Measurements from ENCODE around the gene C12orf54.
"Not testable (repeated sequence)": the region's sequence is repeated elsewhere in the genome, so short reads cannot be mapped to it uniquely, and the experiment has no call there.

C12orf54 gene

DNA sequence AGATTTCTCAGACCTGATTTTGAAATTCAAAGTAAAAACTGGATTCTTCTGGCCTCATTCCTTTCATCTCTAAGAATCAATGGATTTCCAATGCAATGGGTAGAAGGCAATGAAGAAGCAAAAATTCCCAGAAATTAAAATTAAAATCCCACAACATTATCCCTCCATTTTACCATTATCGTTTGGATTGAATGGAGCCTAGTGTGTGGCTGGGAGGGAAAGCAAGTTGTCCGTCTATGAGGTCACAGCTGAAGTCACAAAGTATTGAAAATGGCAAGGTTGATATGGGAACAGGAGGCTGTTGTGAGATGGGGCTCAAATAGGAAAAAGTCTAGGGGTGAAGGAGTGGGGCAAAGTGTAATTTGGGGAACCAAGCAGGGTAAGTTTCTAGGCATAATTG, at the start of gene C12orf54:
C12orf54 (plus strand) TSS at position 301 of the 400 bp plus-strand sequence. CDS start 799 bp downstream, outside the sequence.
- DNase-seq (ENCODE audit: low read depth in 2 of 2): no peak

- not testable (repeated sequence) for DNase-seq (ENCODE audit: low read depth in 2 of 2)
These were observed 48.3 kb upstream of the C12orf54 start for GRCh38 chr12:48434016-48434415.

GRCh38 chr12:48441069-48441468, 41.2 kb upstream of the C12orf54 start:
- DNase-seq (ENCODE audit: low read depth in 2 of 2): no peak

DNA sequence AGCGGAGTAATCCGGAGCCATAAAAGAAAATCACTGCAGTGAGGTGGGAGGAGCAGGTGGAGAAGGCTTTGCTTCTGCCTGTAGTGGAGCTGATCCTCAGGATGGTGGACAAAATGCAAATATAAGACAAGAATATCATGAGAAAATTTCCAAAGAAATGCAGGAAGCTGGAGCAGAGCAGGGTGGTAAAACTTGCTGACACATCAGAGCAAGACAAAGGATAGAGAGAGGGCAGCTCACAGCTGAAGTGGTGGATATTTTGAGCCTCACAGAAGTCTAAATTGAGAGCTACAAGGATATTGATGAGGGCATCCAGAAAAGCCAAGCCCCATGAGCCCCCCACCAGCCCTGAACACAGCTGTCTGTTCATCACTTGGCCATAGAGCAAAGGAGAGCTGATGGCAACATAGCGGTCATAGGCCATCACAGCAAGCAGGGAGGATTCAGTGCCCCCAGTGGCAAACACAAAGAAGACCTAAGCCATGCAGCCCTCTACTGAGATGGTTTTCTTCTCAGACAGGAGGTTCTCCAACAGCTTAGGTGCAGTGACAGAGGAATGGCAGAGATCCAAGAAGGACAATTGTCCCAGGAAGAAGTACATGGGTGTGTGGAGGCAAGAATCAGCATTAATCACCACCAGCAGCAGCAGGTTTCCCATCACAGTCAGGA, 40.0 kb upstream of the C12orf54 start:
- DNase-seq (ENCODE audit: low read depth in 2 of 2): no peak

GRCh38 chr12:48445538-48445937, 36.8 kb upstream of the C12orf54 start:
- DNase-seq (ENCODE audit: low read depth in 2 of 2): no peak

GRCh38 chr12:48446161-48446776, 36.0 kb upstream of the C12orf54 start:
- no peak for DNase-seq (ENCODE audit: low read depth in 2 of 2)

- no peak for DNase-seq (ENCODE audit: low read depth in 2 of 2)
These were observed 34.5 kb upstream of the C12orf54 start for GRCh38 chr12:48447755-48448154.

DNA sequence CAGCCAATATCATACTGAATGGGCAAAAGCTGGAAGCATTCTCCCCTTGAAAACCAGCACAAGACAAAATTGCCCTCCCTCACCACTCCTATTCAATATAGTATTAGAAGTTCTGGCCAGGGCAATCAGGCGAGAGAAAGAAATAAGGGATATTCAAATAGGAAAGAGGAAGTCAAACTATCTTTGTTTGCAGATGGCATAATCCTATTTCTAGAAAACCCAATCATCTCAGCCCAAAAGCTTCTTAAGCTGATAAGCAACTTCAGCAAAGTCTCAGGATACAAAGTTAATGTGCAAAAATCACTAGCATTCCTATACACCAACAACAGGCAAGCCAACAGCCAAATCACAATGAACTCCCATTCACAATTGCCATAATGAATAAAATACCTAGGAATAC, 30.9 kb upstream of the C12orf54 start:
- no peak for DNase-seq (ENCODE audit: low read depth in 2 of 2)

DNA sequence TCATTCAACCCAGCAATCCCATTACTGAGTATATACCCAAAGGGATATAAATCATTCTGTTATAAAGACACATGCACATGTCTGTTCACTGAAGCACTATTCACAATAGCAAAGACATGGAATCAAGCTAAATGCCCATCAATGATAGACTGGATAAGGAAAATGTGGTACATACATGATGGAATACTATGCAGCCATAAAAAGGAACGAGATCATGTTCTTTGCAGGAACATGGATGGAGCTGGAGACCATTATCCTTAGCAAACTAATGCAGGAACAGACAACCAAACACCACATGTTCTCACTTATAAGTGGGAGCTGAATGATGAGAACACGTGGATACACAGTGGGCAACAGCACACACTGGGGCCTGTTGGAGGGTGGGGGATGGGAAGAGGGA, 29.3 kb upstream of the C12orf54 start:
- not testable (repeated sequence) for DNase-seq (ENCODE audit: low read depth in 2 of 2)

GRCh38 chr12:48454667-48455066, 27.6 kb upstream of the C12orf54 start:
- DNase-seq (ENCODE audit: low read depth in 2 of 2): no peak

DNA sequence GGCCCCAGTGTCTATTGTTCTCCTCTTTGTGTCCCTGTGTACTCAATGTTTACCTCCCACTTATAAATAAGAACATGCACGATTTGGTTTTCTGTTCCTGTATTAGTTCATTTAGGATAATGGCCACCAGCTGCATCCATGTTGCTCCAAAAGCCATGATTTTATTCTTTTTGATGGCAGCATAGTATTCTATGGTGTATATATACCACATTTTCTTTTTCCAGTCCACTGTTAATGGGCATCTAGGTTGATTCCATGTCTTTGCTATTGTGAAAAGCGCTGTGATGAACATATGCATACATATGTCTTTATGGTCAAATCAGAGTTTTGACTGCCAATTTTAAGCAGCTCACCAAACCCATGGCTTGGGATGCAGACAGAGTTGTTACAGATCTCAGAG, 27.2 kb upstream of the C12orf54 start:
- no peak for DNase-seq (ENCODE audit: low read depth in 2 of 2)

- no peak for DNase-seq (ENCODE audit: low read depth in 2 of 2)
These were observed 23.0 kb upstream of the C12orf54 start for GRCh38 chr12:48459259-48459658.

- DNase-seq (ENCODE audit: low read depth in 2 of 2): not testable (repeated sequence)
These were observed 13.3 kb upstream of the C12orf54 start for GRCh38 chr12:48469027-48469426.

- no peak for DNase-seq (ENCODE audit: low read depth in 2 of 2)
These were observed 10.0 kb upstream of the C12orf54 start, which contains the start of gene ANP32D for GRCh38 chr12:48472259-48472658. TSS of gene ANP32D (plus strand) at chr12:48472559. CDS start at chr12:48472665, 106 bp downstream.

- DNase-seq (ENCODE audit: low read depth in 2 of 2): no peak
These were observed 9.2 kb upstream of the C12orf54 start for GRCh38 chr12:48473061-48473460.

DNA sequence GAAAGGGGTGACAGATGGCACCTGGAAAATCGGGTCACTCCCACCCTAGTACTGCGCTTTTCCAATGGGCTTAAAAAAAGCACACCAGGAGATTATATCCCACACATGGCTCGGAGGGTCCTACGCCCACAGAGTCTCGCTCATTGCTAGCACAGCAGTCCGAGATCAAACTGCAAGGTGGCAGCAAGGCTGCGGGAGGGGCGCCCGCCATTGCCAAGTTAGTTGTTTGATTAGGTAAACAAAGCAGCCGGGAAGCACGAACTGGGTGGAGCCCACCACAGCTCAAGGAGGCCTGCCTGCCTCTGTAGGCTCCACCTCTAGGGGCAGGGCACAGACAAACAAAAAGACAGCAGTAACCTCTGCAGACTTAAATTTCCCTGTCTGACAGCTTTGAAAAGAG, 7.8 kb upstream of the C12orf54 start:
- not testable (repeated sequence) for DNase-seq (ENCODE audit: low read depth in 2 of 2)

DNA sequence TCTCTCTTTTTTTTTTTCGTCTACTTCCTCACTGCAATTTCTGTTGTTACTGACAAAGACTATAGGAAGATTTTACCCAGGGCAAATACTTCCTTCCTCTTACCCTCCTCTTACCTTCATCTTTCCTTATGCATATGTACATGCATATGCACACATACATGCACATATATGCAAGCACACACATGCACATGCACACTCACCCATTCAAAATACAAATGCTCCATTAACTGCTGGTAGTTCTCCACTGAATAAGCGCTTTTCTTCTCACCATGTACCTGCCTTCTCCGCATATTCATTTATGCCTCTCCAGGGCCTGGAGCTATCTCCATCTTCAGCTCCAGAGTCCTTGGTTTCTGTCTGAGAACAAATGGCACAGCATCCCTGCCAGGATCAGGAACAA, 632 bp downstream of the C12orf54 start:
- DNase-seq (ENCODE audit: low read depth in 2 of 2): no peak

GRCh38 chr12:48486261-48486660, 4.0 kb downstream of the C12orf54 start:
- no peak for DNase-seq (ENCODE audit: low read depth in 2 of 2)

GRCh38 chr12:48486679-48487078, 4.4 kb downstream of the C12orf54 start:
- DNase-seq (ENCODE audit: low read depth in 2 of 2): no peak

DNA sequence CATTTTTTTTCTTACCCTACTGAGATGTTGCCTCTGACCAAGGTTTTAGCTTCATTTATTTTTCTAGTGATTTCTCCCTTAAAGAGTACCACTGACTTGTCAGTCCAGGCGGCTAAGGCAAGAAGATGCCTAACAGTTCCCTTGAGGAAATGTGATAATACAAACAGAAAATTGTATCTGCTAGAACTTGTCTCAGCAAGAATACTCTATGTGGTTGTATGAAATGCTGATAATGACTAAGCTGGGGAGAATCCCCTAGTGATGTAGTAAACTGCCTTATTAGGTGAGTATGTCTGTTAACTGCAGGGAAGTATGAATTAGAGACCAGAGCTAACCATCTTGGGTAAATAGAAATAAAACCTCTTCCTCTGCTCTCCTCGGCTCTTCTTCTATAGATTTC, 6.7 kb downstream of the C12orf54 start:
- no peak for DNase-seq (ENCODE audit: low read depth in 2 of 2)

GRCh38 chr12:48489456-48489855, 7.2 kb downstream of the C12orf54 start:
- not testable (repeated sequence) for DNase-seq (ENCODE audit: low read depth in 2 of 2)

DNA sequence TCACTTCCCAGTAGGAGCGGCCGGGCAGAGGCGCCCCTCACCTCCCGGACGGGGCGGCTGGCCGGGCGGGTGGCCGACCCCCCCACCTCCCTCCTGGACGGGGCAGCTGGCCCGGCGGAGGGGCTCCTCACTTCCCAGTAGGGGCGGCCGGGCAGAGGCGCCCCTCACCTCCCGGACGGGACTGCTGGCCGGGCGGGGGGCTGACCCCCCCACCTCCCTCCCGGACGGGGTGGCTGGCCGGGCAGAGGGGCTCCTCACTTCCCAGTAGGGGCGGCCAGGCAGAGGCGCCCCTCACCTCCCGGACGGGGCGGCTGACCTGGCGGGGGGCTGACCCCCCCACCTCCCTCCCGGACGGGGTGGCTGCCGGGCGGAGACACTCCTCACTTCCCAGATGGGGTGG, 18.0 kb downstream of the C12orf54 start:
- DNase-seq (ENCODE audit: low read depth in 2 of 2): not testable (repeated sequence)

- not testable (repeated sequence) for DNase-seq (ENCODE audit: low read depth in 2 of 2)
These were observed 24.5 kb downstream of the C12orf54 start for GRCh38 chr12:48506836-48507235.

All from stimulated activated CD4-positive, alpha-beta T cell treated with anti-CD3 and anti-CD28 coated beads, Interleukin-15, amount 100 ng/mL, for 48 hours (primary cell).